GM19463 (cell line): Measurements from ENCODE around the gene CERS6.

ENCODE experiments used
- ATAC-seq: cut with Tn5 transposase; IDR thresholded peaks from one replicate; pipeline ENCODE4 v1.9.1; 2021; ENCODE audit warnings: mild to moderate bottlenecking, moderate library complexity; ENCODE audit not compliant: unreplicated experiment

CERS6 gene

DNA sequence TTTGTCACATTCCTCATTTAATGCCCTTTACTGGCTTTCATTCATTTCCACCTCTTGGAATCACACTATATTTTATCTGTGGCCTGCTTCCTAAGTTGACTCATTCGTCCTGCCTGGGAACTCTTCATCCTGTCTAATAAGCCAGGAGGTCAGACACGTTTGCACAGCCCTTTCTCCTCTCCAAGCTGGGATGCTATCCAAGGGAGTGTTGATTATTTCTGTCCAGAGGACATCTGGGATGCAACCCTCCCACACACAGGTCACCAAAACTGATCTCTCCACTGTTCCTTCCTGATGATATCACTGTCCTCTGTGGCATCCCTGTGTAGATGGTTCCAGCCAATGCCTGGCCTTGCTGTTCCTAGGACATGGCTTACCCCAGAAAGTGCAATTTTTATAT, 266.5 kb downstream of the CERS6 start:
- no peak for ATAC-seq

DNA sequence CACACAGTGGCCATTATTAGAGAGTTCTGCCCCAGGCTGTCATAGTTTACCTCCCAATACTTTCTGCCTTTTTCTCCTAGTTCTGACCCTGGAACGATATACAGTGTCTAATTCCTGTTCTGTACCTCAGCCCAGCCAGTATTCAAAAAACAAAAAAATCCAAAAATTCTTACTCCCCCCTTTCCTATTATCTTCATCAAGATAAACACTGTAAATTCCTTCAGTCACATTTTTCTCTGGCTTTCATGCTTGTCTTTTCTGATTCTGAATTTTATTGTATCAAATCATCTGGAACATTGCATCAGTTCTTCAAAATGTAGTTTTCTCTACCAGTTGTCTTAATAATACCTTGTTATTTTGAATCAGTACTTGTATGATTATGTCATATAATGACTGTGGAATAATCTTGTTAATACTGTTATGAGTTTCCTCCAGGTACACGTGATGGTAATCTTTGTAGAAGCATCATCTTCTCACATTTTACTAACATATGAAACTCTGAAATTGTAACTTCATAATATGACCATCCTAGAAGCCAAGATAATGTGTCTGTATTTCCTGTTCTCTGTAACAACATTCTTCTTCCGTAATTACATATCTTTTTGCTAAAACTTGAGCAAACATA, 267.3 kb downstream of the CERS6 start:
- no peak for ATAC-seq

DNA sequence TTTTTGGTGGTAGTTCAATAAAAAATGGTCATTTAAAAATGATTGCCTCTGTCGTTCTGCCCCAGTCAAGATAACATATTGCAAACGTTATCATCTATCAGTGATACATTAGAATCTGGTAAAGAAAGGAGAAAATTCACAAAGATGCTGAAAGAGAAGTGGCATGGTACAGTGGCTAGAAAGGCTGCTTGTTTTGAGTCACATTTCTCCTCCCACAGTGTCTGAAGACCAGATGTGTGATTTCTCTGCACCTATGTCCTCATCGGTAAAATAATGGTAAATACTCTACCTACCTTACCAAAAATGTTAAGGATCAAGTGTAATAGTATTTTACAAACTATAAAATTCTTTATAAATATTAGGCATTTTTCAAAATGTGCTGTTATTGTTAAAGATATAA, 270.3 kb downstream of the CERS6 start:
- ATAC-seq: no peak

DNA sequence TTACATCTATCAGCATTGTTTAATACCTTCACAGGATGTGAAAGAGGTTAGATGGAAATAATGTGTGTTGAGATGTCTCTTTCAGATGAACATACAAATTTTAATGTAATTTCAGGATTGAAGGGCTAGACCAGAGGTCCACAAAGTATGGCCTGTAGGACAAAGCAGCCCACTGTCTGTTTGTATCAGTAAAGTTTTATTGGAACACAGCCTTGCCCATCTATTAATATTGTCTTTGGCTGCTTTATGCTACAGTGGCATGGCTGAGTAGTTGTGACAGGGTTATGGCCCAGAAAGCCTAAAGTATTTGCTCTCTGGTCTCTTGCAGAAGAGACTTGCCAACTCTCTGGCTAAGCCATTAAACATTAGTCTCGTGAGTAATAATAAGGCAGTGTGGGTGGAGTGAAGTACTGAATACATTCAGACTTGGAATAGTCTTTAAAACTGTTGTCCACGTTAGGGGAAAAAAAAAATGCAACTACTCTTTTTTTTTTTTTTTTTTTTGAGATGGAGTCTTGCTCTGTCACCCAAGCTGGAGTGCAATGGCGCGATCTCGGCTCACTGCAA, 271.9 kb downstream of the CERS6 start:
- no peak for ATAC-seq

DNA sequence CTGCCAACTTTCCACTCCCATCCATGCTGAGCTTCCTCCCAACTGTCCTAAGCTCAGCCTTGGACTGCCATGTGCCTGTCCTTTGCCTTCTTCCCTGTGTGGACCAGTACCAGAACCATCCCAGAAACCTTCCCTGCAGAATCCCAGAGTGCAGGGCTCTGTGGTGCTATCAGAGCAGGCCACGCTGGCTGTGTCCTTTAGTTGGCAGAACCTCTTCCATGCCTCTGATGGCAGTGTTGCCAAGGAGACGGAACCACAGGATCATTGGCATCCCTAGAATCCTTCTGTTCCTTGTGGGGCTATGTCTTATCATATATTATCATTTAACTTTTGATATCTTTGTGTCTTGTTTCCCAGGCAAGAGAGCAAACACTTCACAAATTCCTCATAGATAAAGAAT, 273.4 kb downstream of the CERS6 start:
- no peak for ATAC-seq

DNA sequence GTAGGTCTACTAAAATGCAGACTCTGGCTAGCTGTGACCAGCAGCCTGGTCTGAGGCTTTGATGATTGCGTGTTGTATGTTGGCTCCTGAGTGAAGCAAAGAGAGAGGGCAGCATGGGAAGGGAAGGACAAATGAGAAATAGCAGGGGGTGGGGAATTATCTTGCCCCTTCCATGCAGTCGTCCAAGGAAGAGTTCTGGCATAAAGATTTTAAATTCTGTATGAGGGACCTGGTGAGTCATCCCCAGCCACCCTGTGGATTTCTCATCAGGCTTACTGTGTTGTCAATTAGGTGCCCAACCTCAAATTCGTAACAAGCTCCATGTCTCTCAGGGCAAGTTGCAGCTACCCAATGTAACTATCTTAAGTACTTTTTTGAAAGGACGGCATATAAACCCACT, 274.3 kb downstream of the CERS6 start:
- ATAC-seq: no peak

DNA sequence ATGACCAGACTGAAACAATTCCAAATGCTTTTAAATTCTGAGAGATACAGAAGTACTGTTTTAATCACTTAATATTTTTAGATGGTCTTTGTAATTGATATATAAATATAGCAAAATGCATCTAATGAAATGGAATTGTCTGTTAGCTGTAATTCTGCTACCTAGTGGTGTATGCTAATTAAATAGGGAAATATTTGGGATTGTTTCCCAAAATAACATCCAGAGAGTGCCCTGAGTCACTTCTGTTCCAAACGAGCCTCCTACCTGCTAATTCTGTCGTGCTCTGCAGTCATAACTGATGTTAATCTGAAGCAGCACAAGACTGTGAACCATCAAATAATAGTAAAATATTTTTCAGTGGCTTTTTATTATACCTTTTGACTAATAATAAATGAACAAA, 274.9 kb downstream of the CERS6 start:
- no peak for ATAC-seq

DNA sequence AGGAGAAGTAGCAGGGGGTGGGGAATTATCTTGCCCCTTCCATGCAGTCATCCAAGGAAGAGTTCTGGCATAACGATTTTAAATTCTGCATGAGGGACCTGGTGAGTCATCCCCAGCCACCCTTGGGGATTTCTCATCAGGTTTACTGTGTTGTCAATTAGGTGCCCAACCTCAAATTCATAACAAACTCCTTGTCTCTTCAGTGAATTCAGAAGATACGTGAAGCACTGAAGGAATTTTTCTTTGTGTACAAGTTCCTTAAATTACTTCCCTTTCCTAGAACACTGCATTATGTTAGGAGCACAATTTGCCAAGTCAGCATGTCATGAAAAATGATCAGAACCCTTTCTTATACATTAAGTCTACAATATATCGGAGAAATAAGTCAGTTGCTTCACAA, 275.5 kb downstream of the CERS6 start:
- no peak for ATAC-seq

DNA sequence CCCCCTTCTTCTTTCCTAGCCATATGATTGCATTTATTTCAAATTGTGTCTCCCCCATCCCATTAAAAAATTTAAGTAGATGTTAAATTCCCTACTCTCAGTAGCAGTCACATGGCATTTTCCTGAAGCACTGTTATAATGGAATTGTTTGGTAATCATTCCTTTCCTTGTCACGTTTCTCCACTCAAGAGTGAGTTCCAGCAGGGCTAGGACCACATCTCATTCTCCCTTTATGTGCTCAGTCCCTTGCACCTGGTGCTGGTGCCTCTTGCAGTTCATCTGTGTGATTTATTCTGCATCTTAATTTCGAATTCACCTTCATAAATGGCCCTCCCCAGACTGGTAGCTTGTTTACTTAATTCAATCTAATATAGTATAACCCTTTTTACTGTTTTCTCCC, 276.0 kb downstream of the CERS6 start:
- ATAC-seq: no peak

DNA sequence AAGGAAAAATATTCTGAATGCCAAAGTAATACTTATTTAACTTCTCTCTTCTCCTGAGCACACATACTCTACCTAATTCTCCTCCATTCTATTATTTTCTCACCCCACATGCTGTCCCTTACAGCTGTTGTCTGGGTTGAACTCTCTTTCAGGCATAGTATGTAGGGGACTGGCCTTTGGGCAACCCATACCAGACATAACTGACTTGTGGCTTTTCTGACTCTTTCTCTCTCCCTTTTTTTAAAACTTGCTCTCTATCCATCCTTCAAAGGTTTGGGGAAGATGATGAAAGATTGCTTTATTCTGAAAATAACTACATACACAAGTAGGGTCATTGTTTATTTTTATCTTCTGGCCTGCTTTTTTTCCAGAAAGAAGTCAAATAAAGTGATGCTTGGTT, 276.4 kb downstream of the CERS6 start:
- ATAC-seq: no peak

DNA sequence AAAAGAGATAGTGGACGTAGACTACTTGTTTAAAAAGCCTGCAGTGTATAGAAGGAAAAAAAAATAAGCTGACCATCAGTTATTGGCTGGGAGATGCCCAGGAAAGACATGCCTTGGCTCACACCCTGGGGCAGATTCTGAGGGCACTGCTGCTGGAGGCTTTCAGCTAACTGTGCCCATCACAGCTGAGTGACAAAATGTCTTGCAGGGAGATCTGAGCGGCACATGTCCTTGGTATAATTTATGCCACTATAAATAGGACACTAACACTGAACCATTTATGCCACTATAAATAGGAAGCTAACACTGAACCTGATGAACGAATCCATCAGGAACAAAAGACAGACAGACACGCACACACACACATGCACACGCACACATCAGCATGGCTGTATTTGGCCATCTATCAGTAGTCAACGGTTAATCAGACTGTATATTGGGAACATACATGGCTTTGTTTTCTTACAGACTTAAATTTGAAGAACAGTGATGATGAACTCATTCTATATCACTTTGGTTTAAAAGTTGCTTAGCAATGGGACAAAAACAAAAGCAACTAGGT, 278.2 kb downstream of the CERS6 start:
- ATAC-seq: no peak

DNA sequence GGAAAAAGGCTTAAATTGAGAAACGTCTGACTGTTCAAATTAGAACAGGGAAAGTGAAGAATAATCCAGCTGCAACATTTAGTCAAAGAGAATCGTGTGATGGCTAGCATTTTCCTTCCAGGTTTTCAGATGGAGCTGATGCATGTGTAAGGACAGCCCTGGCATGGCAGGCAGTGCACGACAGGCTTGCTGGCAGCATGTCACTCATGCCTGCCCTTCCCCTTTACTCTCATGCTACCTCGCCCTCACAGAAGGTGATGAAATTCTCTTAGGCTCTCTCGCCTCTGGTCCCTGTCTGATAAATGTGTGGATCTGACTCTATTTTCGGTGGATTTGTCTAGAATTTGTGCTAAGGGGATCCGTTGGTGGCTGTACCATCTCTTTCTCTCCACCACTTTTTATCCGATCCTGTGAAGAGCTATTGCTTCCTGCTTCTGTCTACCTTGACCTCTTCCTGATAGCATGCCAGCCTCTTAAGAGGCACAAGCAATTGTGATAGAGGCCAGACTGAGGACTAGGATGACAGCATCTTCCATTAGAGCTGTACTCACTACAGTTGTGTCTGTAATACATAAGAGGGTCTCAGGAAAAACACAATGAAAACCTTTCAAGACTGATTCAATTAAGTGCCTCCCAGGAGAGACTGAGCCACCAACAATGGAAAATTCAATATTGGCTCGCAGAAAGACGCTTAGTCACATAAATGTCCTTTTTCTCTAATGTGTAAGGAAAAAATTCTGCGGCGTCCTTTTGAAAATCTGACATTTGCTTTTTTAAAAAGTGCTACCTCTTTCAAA, 280.8 kb downstream of the CERS6 start:
- no peak for ATAC-seq

DNA sequence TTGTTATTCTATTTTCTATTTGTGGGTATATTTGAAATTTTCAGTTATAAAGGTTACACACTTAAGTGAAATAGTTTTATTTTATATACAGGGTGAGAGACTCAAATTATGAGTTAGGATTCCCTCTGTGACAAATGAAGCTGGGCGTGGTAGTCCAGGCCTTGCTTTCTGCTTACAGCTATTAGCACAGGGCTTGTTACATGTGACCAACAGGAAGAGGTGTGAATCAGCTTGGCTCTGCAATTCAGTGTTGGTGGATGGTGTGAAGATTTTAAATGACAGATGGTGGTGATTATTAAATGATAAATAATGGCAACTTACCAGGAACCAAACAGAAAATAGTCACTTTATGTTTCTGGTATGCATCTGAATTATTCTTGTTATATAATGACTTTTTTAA, 282.0 kb downstream of the CERS6 start:
- ATAC-seq: no peak

DNA sequence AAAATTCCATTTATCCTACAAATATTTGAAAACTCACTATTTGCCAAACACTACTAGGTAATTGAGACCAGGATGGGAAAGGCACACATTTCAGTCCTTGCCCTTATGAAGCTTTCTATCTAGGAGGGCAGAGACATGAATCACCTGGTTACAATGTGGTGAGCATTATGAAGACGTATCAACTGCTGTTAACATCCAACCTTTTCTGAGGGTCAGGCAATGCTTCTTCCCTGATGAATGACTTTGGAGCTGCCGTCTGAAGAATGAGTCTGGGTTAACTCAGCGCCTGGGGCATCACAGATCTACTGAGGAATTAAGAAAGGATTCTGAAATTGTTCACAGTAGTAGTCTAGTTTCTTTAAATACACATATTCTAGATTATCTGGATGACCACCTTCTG, 284.3 kb downstream of the CERS6 start:
- ATAC-seq: no peak

DNA sequence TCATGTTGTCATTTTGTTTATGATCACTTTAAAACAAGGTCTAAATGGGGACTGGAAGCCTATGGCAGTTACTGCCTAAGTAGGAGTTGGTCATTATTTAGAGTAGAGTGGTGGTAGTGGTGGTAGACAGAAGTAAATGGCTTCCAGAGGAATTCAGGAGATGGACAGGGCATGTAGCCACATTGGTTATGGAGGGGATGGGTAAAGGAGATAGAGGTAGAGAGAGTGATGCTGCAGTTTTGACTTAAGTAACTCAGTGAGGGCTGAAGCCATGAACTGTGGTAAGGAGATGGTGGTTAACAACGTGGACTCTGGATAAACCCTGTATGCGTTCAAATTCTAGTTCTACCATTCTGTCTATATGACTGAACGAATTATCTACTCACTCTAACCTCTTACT, 284.7 kb downstream of the CERS6 start:
- ATAC-seq: no peak

DNA sequence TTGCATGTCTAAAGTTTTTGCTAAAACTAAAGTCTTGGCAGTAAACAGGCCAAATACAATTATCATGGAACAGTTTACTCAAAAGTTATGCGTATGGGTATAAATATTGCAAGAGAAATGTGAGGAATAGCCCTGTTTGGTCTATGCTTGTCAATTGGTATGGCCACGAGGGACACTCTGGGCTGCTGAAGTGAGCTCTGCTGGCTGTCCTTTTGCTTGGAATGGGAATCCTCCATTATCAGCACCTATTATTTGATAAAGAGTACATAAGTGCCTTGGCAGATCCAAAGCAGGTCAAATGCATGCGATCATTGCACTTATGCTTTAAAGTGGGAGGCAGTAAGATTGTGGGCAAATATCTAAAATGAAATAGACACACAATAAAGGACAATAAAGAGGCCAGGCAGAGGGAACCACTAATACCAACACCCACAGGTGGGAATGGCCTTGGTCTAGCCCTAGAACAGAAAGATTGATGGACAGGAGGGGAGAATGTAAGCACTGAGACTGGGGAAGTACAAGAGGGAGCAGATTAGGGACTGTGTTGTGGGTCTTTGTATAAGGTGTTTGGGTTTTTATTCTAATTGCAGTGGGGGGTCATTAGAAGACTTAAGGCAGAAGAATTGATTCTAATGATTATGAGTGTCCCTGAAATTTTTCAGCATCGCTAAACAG, 286.3 kb downstream of the CERS6 start:
- ATAC-seq: no peak

DNA sequence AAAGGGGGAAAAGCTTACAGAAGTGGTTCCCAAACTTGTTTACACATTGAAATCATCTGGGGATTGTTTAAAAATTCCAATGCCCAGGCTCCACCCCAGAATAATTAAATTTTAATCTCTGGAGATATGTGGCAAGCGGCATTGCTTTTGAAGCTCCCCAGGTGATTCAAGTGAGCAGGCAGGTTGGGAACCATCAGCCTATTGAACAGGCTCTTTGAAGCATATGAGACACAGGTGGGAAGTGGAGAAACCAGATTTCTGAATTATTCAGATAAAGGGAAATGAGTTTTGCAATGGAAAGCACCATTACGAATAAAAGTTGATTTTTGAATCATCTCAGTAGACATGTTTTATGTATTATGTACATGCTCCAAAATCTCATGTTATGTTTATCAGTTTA, 288.8 kb downstream of the CERS6 start:
- no peak for ATAC-seq

DNA sequence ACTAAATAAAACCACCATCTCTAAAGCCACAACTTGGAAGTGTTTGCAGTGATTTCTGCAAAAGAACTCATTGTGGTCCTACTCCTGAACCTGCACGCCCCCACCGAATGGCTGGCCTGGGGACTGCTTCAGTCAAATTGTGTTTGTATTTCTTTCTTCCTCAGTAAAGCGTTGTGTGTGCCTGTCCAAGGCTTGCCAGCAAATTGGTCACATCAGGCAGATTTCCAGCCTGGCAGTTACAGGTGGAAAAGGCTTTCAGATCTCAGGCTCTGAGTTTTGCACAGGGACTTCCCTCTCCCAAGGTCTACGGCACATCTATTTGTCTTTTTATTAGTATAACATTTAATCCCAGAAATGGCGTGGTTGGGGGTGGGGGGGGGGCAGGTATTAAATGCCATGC, 292.4 kb downstream of the CERS6 start:
- no peak for ATAC-seq

DNA sequence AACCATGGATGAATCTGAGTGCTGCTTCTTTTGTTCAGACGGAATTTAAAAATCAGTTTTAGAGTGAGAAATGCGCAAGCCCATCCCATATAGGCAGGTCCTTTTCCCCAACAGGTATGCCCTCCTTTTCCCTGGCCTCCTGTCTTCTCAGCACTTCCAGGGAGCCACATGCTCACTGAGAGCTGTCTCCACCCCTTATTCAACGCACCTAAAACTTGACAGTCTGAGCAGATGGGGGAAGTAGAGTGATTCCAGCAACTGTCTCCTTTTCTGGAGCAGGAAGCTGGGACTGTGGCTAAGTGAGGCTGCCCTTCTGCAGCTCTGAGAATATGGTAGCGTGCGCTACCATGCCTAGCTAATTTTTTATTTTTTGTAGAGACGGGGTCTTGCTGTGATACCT, 293.2 kb downstream of the CERS6 start:
- no peak for ATAC-seq

DNA sequence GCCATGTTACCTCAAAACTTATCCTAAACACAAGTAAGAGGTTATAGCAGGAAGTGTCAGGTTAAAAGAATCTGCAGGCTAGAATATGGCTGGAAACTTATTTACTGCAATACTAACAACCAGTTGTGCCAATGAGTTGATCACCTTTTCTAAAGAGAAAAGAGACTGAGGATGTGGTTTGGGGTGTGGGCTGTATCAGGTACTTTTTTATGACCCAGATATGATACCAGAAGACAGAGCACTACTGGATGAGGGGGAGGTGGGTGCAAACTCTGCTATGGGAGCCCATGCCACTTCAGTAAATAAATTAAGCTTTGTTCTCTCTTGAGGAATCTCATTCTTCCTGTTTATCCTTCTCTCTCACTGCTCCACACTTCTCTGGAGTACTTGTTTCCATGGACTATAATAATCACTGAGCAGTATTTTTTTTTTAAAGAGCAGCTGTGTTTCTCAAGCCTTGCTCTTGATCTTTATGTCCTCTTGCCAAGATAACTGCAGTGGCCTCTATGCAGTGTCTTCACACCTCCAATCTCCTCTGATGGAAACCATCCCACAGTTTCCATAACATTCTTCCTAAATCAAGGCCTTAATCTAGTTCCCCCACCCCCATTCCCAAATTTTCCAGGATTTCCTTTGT, 295.1 kb downstream of the CERS6 start:
- peak; percentile 84 for ATAC-seq

DNA sequence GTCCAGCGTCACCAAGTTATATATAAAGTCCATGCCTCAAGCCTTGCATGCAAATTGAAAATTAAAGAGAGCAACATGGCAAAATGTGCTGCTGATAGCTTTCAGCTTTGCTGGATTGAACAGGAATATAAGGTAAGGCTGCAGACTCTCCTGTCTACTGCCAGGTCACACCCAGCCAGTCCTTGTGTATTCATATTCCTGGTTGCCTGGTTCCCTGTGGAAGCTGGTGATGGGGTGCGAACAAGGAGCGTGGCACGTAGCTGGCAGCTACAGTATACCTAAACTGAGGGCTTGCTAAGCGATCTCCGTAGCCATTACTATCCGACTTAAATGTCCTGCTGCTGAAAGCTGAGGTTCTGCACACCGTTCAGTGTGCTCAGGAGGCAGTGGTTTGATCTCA, 296.3 kb downstream of the CERS6 start:
- no peak for ATAC-seq
